B cell (primary cell): ENCODE results near the gene UBTD1. TPM values are rescaled to one million over a fixed set of nuclear protein-coding genes. Genes with fewer than 3 reads are reported as not detected.

Experiments
- ATAC-seq: fragments of 200-7000 bp; cut with Tn5 transposase; one replicate; pipeline ENCODE4 v1.10.0; 2021; ENCODE audit warnings: low read depth, mild to moderate bottlenecking, moderate number of reproducible peaks, moderate library complexity
- CTCF ChIA-PET: fragments of 350-600 bp; sonication (Branson Sonifier 250); formaldehyde crosslinking; loops from one replicate; lab custom pipeline; 2021; ENCODE audit warnings: antibody characterized with exemption, inconsistent platforms; lab: Charles Lee
- POLR2A ChIA-PET: fragments of 350-600 bp; sonication (Branson Sonifier 250); formaldehyde crosslinking; loops from one replicate; lab custom pipeline; 2021; ENCODE audit warnings: antibody characterized with exemption; lab: Charles Lee
- DNase-seq: peaks from one replicate; pipeline ENCODE4 v3.0.0; 2013
- H2AFZ ChIP-seq: 2 replicates; pipeline ENCODE4 v1.6.1; 2012; ENCODE audit warnings: mild to moderate bottlenecking, low read depth, low read length; ENCODE audit not compliant: insufficient read depth, poor library complexity, severe bottlenecking
- H3K27ac ChIP-seq, 2 donors: 1 replicate in 1 of 2; 2 replicates in 1 of 2; pipeline ENCODE4 v1.5.1; 2012 to 2013; ENCODE audit warnings: low read length in 2 of 2, mild to moderate bottlenecking in 2 of 2, moderate library complexity in 1 of 2
- H3K27me3 ChIP-seq, 4 experiments: fragments of 200-600 bp in 1 of 4; sonication (generic) in 1 of 4; replicated peaks in 1 of 4; 1 replicate in 2 of 4; 2 replicates in 2 of 4; pipeline versions ENCODE4 v1.6.1 to v1.7.0; 2013 to 2016; ENCODE audit warnings: low read length in 3 of 4, mild to moderate bottlenecking in 2 of 4, mixed read lengths in 1 of 4, moderate library complexity in 1 of 4; ENCODE audit not compliant: insufficient read depth in 4 of 4, control insufficient read depth in 3 of 4; ENCODE audit errors: control extremely low read depth in 1 of 4
- H3K36me3 ChIP-seq, 2 experiments: replicated peaks in 1 of 2; 1 replicate in 1 of 2; 2 replicates in 1 of 2; pipeline versions ENCODE4 v1.6.1 to v1.7.1; 2013; ENCODE audit warnings: low read length in 1 of 2; ENCODE audit not compliant: insufficient read depth in 2 of 2, control insufficient read depth in 1 of 2; ENCODE audit errors: control extremely low read depth in 1 of 2, extremely low read depth in 1 of 2
- H3K4me1 ChIP-seq, 2 donors: fragments of 200-600 bp in 1 of 2; sonication (generic) in 1 of 2; 1 replicate in 1 of 2; 2 replicates in 1 of 2; pipeline versions ENCODE4 v1.5.1 to v1.6.1; 2013 to 2017; ENCODE audit warnings: low read length in 2 of 2; ENCODE audit not compliant: control insufficient read depth in 2 of 2, insufficient read depth in 2 of 2
- H3K4me2 ChIP-seq: replicated peaks from 2 replicates; pipeline ENCODE3; 2012; ENCODE audit warnings: mild to moderate bottlenecking, low read depth, low read length; ENCODE audit not compliant: poor library complexity, severe bottlenecking
- H3K4me3 ChIP-seq, 5 experiments: fragments of 200-600 bp in 1 of 5; sonication (generic) in 1 of 5; 1 replicate in 3 of 5; 2 replicates in 2 of 5; pipeline versions ENCODE4 v1.5.1 to v1.7.0; 2011 to 2016; ENCODE audit warnings: low read length in 4 of 5, mild to moderate bottlenecking in 4 of 5, low read depth in 2 of 5, control low read depth in 1 of 5, moderate library complexity in 1 of 5; ENCODE audit not compliant: insufficient read depth in 1 of 5; ENCODE audit errors: control extremely low read depth in 1 of 5, extremely low read depth in 1 of 5
- H3K79me2 ChIP-seq: fragments of 200-600 bp; sonication (generic); one replicate; pipeline ENCODE4 v1.6.0; 2016; ENCODE audit warnings: low read length; ENCODE audit not compliant: control insufficient read depth, insufficient read depth
- H3K9ac ChIP-seq: fragments of 200-600 bp; sonication (generic); 2 replicates; pipeline ENCODE4 v1.6.1; 2017; ENCODE audit warnings: mild to moderate bottlenecking, low read length, moderate library complexity
- H3K9me3 ChIP-seq, 3 donors: one replicate each; pipeline versions ENCODE4 v1.6.1 to v1.7.1; 2013; ENCODE audit warnings: low read length in 2 of 3; ENCODE audit not compliant: control insufficient read depth in 2 of 3, insufficient read depth in 1 of 3; ENCODE audit errors: control extremely low read depth in 1 of 3
- H4K20me1 ChIP-seq: 2 replicates; pipeline ENCODE4 v1.6.0; 2012; ENCODE audit warnings: mild to moderate bottlenecking, low read length; ENCODE audit not compliant: insufficient read depth, control insufficient read depth, poor library complexity, severe bottlenecking
- H3K27ac Mint-ChIP-seq: one replicate; pipeline ENCODE4 v1.8.0; 2021; ENCODE audit warnings: mixed read lengths
- H3K27me3 Mint-ChIP-seq: one replicate; pipeline ENCODE4 v1.8.0; 2021; ENCODE audit warnings: mixed read lengths
- H3K4me1 Mint-ChIP-seq: one replicate; pipeline ENCODE4 v1.8.0; 2021; ENCODE audit warnings: mixed read lengths
- H3K4me3 Mint-ChIP-seq: one replicate; pipeline ENCODE4 v1.8.0; 2021; ENCODE audit warnings: mixed read lengths
- H3K9me3 Mint-ChIP-seq: one replicate; pipeline ENCODE4 v1.8.0; 2022; ENCODE audit warnings: mixed read lengths; ENCODE audit not compliant: insufficient read depth
- EZH2 ChIP-seq: IDR thresholded peaks from 2 replicates; pipeline ENCODE4 v1.6.1; 2012; ENCODE audit warnings: borderline replicate concordance, low read depth, mild to moderate bottlenecking, moderate library complexity, low read length; ENCODE audit not compliant: insufficient read depth, poor library complexity, severe bottlenecking
- WGBS: methylation state at CpG from one replicate; pipeline ENCODE4 v1.1.5; 2013; ENCODE audit warnings: missing lambda C conversion rate; ENCODE audit not compliant: insufficient coverage; 5-methylcytosine and 5-hydroxymethylcytosine counted together
- intact Hi-C: fragments of 100-400 bp; cut with micrococcal nuclease; formaldehyde crosslinking; loops from one replicate; pipeline ENCODE4 v1.10.0; 2022
- polyA plus RNA-seq: library from polyadenylated mRNA; depleted of rRNA; stranded (reverse); fragments of >200 nt; gene quantifications from 2 replicates; pipeline ENCODE4 v1.2.3, GENCODE V29; 2012
- total RNA-seq, 2 donors: library from RNA; stranded (reverse); fragments of 120-200 nt in 1 of 2; gene quantifications; 1 replicate in 1 of 2; 2 replicates in 1 of 2; pipeline versions ENCODE4 v1.2.3 to v1.2.4, GENCODE V29; 2013 to 2022
- TF ChIP-seq, protein P1 (sequence below): fragments of 200-600 bp; IDR thresholded peaks from one replicate; pipeline ENCODE4 v1.8.0; 2022; ENCODE audit warnings: antibody characterized with exemption, mild to moderate bottlenecking

UBTD1 gene
- total and polyA plus RNA-seq, 2 donors (not counting 1 experiment from before 2014, with no cell fraction given): 1.3 to 1.8 TPM

DNA sequence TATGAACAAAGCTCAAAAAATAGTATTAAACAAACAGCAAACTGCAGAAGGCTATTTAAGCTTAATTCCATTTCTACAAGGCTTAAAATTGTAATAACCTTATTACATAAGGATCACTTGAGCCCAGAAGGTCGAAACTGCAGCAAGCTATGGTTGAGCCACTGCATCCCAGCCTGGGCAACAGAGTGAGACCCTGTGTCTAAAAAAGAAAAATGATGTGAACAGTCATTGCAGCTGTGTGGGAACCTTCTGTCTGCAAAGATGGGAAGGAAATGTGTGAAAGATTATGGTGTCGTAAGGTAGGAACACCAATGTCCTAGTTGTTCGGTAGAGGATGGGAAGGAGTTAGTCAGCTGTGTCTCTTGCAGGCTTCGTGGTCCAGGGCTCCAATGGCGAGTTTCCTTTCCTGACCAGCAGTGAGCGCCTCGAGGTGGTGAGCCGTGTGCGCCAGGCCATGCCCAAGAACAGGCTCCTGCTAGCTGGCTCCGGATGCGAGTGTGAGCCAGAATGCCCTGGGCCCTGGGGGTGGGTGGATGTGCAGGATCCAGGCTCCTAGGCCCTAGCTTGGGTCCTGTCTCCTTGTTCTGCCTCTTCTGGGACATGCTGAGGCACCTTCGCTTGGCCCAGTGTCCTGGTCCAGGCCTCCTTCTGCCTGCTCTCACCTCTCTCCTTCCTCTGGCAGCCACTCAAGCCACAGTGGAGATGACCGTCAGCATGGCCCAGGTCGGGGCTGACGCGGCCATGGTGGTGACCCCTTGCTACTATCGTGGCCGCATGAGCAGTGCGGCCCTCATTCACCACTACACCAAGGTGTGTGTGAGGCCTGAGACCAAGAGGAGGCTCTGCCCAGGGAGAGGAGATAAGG is 99.9 kb downstream of the UBTD1 start:
- Mint-ChIP-seq H3K27me3 (no peaks in the 10 kb centered on the region), H3K27ac (no peak overlapping the region), H3K4me3 (no peak overlapping the region), H3K4me1 (no peaks in the 10 kb centered on the region), H3K9me3 (no peaks in the 10 kb centered on the region)
- ATAC-seq: no peak
- no peak overlapping the region for H3K9ac ChIP-seq
- DNase-seq: no peak
- no peak overlapping the region for H3K27ac ChIP-seq
- no peak overlapping the region for H3K4me2 ChIP-seq
- ChIA-PET CTCF (no interaction called here), POLR2A (no interaction called here)
- H3K79me2 ChIP-seq: no peaks in the 10 kb centered on the region
- no peaks in the 10 kb centered on the region for H3K36me3 ChIP-seq
- no peaks in the 10 kb centered on the region for H3K27me3 ChIP-seq
- H3K4me1 ChIP-seq: no peaks in the 10 kb centered on the region
- H3K9me3 ChIP-seq: no peaks in the 10 kb centered on the region
- H3K4me3 ChIP-seq: no peak overlapping the region
- TF ChIP-seq, protein P1, sequence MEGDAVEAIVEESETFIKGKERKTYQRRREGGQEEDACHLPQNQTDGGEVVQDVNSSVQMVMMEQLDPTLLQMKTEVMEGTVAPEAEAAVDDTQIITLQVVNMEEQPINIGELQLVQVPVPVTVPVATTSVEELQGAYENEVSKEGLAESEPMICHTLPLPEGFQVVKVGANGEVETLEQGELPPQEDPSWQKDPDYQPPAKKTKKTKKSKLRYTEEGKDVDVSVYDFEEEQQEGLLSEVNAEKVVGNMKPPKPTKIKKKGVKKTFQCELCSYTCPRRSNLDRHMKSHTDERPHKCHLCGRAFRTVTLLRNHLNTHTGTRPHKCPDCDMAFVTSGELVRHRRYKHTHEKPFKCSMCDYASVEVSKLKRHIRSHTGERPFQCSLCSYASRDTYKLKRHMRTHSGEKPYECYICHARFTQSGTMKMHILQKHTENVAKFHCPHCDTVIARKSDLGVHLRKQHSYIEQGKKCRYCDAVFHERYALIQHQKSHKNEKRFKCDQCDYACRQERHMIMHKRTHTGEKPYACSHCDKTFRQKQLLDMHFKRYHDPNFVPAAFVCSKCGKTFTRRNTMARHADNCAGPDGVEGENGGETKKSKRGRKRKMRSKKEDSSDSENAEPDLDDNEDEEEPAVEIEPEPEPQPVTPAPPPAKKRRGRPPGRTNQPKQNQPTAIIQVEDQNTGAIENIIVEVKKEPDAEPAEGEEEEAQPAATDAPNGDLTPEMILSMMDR: no peak
- no peak for TF ChIP-seq EZH2
- intact Hi-C loops: no loop called here
- no peak overlapping the region for H2AFZ ChIP-seq
- no peaks in the 10 kb centered on the region for H4K20me1 ChIP-seq
- 93% methylated on average over 16 of the region's 19 CpGs for WGBS

DNA sequence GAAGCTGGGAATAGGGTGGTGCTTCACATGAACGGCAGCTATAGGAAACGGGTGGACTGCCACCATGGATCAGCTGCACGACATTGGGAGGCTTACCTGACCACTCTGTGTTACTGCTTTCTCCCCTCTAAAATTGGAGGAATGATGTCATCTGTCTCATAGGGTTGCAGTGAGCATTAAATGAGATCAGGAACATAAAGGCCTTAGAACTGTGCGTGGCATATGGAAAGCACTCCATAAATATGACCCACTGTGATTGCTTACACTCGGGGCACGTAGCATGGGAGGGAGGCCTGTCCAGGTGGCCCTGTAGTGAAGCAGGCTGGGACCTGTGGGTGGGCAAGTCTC is 100.5 kb downstream of the UBTD1 start:
- no peak overlapping the region for H2AFZ ChIP-seq
- no peaks in the 10 kb centered on the region for H3K4me1 ChIP-seq
- no peak overlapping the region for H3K27ac ChIP-seq
- no peaks in the 10 kb centered on the region for H3K79me2 ChIP-seq
- Mint-ChIP-seq H3K27me3 (no peaks in the 10 kb centered on the region), H3K4me1 (no peaks in the 10 kb centered on the region), H3K4me3 (no peak overlapping the region), H3K27ac (no peak overlapping the region), H3K9me3 (no peaks in the 10 kb centered on the region)
- ChIA-PET CTCF (no interaction called here), POLR2A (no interaction called here)
- 91% methylated on average over 3 of the region's 6 CpGs for WGBS
- ATAC-seq: no peak
- H3K9ac ChIP-seq: no peak overlapping the region
- H3K4me2 ChIP-seq: no peak overlapping the region
- no peaks in the 10 kb centered on the region for H3K27me3 ChIP-seq
- DNase-seq: no peak
- H4K20me1 ChIP-seq: no peaks in the 10 kb centered on the region
- no peaks in the 10 kb centered on the region for H3K36me3 ChIP-seq
- no peak overlapping the region for H3K4me3 ChIP-seq
- intact Hi-C loops: no loop called here
- no peak for TF ChIP-seq EZH2
- TF ChIP-seq, protein P1: no peak
- H3K9me3 ChIP-seq: no peaks in the 10 kb centered on the region
